Mucosa of stomach (tissue), 1 donor: Measurements from ENCODE around the gene DLEC1.

Experiments
- H3K27me3 ChIP-seq: one replicate; pipeline ENCODE4 v1.7.0; 2013; ENCODE audit warnings: mild to moderate bottlenecking, low read length; ENCODE audit not compliant: control insufficient read depth, insufficient read depth
- H3K36me3 ChIP-seq: one replicate; pipeline ENCODE4 v1.7.0; 2013; ENCODE audit warnings: low read length; ENCODE audit not compliant: control insufficient read depth, insufficient read depth
- H3K4me1 ChIP-seq: one replicate; pipeline ENCODE4 v1.7.0; 2013; ENCODE audit warnings: mild to moderate bottlenecking, low read length; ENCODE audit not compliant: control insufficient read depth, insufficient read depth
- H3K4me3 ChIP-seq: one replicate; pipeline ENCODE4 v1.7.0; 2013; ENCODE audit warnings: low read length
- H3K9ac ChIP-seq: one replicate; pipeline ENCODE4 v1.7.0; 2013; ENCODE audit warnings: mild to moderate bottlenecking, low read length, moderate library complexity
- H3K9me3 ChIP-seq: one replicate; pipeline ENCODE4 v1.7.0; 2013; ENCODE audit warnings: mild to moderate bottlenecking, low read length, moderate library complexity; ENCODE audit not compliant: control insufficient read depth
- donor health status: Pancreatic carcinoma.

Gene DLEC1

DNA sequence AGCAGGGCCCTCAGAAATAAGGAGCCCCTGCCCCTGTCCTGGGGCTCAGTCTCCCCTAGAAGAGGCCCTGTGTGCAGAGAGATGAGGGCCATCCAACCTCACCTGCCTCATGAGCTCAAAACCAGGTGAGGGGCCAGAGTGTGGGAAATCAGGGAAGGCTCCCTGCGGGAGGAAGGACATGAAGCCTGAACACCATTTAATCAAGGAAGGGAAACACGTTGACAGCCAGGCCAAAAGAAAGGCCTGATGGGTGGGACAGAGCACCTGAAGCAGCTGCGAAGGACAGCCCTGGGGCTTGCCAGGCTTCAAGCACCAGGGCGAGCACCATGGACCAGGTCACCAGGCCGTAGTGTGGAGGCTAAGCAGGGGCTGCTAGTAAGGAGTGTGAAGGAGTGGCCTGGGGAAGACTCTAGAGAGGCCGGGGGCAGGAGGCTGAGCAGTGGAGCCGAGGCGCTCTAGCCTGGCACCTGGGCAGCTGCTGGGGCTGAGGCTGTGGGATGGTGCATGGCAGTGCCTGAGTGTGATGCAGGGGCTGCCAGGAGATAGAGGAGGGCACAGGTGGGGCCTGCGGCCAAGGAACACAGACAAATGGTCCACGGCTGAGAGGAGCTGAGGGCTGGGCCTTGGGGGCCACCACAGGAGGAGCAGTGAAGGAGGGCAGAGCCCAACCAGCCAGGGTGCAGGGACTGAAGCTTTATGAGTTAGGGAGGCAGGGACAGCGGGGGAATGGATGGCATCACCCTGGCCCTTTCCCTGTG is 81.9 kb downstream of the DLEC1 start:
- Histone ChIP-seq H3K36me3 (peaks cover 14% of the 10 kb centered on the region), H3K4me1 (peaks cover 5% of the 10 kb centered on the region), H3K27me3 (no peaks in the 10 kb centered on the region), H3K4me3 (no peak overlapping the region), H3K9me3 (no peaks in the 10 kb centered on the region), H3K9ac (no peak overlapping the region)

- peaks cover 19% of the 10 kb centered on the region for H3K36me3 ChIP-seq
- H3K9ac ChIP-seq = no peak overlapping the region
- peaks cover 4% of the 10 kb centered on the region for H3K4me1 ChIP-seq
- H3K9me3 ChIP-seq = no peaks in the 10 kb centered on the region
- no peak overlapping the region for H3K4me3 ChIP-seq
- H3K27me3 ChIP-seq = no peaks in the 10 kb centered on the region
These were observed 82.4 kb downstream of the DLEC1 start for GRCh38 chr3:38121451-38121831.

DNA sequence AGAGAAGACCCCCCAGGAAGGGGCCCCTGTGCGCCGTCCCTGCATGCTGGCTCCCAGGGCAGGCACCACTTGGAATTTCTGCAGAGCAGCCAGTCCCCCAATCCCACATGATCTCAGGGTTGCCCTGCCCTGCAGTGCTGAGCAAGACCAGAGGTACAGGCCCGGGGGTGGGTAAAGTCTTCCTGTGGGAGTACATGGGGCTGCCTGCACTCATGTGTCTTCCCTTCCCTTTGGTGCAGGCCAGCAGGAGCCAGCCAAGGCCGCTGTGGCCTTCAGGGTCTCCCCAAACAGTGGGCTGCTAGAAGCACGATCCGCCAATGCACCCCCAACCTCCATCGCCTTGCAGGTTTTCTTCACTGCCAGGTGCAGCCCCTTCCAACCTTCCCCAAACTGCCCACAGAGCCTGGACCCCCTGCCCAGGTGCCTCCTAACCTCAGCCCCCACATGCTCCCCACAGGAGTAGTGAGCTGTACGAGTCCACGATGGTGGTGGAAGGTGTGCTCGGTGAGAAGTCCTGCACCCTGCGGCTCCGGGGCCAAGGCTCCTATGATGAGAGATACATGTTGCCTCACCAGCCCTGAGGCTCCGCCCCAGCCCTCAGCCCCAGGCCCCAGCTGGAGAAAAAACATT is 82.9 kb downstream of the DLEC1 start:
- H3K4me1 ChIP-seq = no peaks in the 10 kb centered on the region
- H3K27me3 ChIP-seq = no peaks in the 10 kb centered on the region
- H3K4me3 ChIP-seq = no peak overlapping the region
- no peaks in the 10 kb centered on the region for H3K9me3 ChIP-seq
- no peak overlapping the region for H3K9ac ChIP-seq
- peaks cover 23% of the 10 kb centered on the region for H3K36me3 ChIP-seq

DNA sequence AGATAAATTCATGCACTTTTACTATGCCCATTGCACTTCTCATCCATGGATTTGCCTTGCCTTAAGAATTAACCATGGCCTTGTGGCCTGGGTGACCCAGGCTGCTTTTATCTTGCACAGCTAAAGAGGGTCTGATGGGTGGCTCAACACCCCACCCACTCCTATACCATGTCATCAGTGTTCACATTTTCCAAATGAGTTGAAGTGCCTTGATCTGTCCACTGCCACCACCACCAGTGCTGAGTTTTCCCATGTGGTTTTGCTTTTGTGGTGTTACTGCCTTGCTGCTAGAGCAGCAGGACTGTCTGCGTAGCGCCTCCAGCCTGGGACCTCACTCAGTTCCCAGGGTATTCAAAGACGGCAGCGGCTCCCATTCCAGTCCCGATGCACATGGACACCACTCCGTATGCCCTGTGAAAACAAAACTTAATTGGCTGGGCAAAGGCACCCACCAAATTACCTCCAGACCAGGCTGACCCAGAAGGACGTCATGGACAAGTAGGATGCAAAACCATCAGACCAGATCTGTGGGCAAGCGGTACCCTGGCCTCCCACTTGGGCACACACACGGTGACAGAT is 83.8 kb downstream of the DLEC1 start:
- Histone ChIP-seq H3K9me3 (no peaks in the 10 kb centered on the region), H3K9ac (no peak overlapping the region), H3K36me3 (peaks cover 32% of the 10 kb centered on the region), H3K27me3 (no peaks in the 10 kb centered on the region), H3K4me1 (no peaks in the 10 kb centered on the region), H3K4me3 (no peak overlapping the region)

DNA sequence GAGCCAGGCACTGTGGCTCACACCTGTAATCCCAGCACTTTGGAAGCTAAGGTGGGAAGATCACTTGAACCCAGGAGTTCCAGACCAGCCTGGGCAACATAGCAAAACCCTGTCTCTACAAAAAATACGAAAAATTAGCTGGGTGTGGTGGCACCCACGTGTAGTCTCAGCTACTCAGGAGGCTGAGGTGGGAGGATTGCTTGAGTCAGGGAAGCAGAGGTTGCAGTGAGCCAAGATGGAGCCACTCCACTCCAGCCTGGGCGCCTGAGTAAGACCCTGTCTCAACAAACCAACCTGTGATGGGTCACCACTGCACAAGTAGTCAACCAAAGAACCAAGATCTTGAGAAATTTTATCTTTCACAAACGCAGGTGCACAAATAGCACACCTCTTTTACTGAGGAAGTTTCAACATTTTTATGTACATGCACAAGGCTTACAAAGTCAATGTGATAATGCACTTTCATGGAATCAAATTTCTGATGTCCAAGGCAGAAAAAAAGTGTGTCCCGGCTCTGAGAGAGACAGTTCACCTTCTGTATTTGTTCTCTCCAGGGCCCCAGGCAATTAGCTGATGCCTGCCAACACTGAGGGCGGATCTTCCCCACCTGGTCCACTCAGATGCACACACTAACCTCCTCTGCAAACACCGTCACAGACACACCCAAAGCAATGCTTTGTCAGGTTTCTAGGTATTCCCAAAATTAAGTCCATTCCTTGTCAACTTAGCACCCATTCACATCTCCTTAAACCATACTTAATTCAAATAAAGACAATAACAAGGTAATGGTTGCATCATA is 85.5 kb downstream of the DLEC1 start:
- Histone ChIP-seq H3K9ac (no peak overlapping the region), H3K36me3 (peaks cover 36% of the 10 kb centered on the region)

GRCh38 chr3:38125305-38126120 is 86.5 kb downstream of the DLEC1 start:
- Histone ChIP-seq H3K9me3 (no peaks in the 10 kb centered on the region), H3K27me3 (no peaks in the 10 kb centered on the region), H3K4me1 (no peaks in the 10 kb centered on the region), H3K4me3 (no peak overlapping the region), H3K36me3 (peaks cover 40% of the 10 kb centered on the region), H3K9ac (no peak overlapping the region)

More for the DNA sequence above, 85.5 kb downstream of the DLEC1 start:
- H3K4me1 ChIP-seq = no peaks in the 10 kb centered on the region
- no peak overlapping the region for H3K4me3 ChIP-seq
- H3K9me3 ChIP-seq = no peaks in the 10 kb centered on the region
- no peaks in the 10 kb centered on the region for H3K27me3 ChIP-seq

GRCh38 chr3:38126121-38126892 is 87.3 kb downstream of the DLEC1 start:
- Histone ChIP-seq H3K9me3 (no peaks in the 10 kb centered on the region), H3K36me3 (peaks cover 48% of the 10 kb centered on the region), H3K27me3 (no peaks in the 10 kb centered on the region), H3K4me3 (no peak overlapping the region), H3K4me1 (no peaks in the 10 kb centered on the region), H3K9ac (no peak overlapping the region)

- Histone ChIP-seq H3K4me3 (no peak overlapping the region), H3K9me3 (no peaks in the 10 kb centered on the region), H3K4me1 (peaks cover 13% of the 10 kb centered on the region), H3K27me3 (no peaks in the 10 kb centered on the region), H3K9ac (no peak overlapping the region), H3K36me3 (peaks cover 56% of the 10 kb centered on the region)
These were observed 88.7 kb downstream of the DLEC1 start for GRCh38 chr3:38127611-38128302.

DNA sequence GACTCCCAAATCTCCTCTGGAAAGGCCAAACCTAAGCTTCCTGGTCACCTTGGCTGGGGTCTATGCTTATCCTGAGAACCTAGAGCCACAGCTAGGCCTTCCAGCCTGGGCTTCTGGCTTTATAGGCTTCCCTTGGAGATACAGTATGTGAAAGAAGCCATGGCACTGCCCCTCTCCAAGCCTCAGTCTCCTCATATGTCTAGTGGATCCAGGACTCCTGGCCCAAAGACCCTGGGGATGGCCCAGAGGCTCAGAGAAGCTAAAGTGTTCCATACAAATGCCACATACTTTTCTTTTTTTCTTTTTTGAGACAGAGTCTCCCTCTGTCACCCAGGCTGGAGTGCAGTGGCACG is 89.3 kb downstream of the DLEC1 start:
- Histone ChIP-seq H3K9ac (no peak overlapping the region), H3K4me3 (no peak overlapping the region), H3K27me3 (no peaks in the 10 kb centered on the region), H3K36me3 (peaks cover 54% of the 10 kb centered on the region), H3K4me1 (peaks cover 18% of the 10 kb centered on the region), H3K9me3 (no peaks in the 10 kb centered on the region)

DNA sequence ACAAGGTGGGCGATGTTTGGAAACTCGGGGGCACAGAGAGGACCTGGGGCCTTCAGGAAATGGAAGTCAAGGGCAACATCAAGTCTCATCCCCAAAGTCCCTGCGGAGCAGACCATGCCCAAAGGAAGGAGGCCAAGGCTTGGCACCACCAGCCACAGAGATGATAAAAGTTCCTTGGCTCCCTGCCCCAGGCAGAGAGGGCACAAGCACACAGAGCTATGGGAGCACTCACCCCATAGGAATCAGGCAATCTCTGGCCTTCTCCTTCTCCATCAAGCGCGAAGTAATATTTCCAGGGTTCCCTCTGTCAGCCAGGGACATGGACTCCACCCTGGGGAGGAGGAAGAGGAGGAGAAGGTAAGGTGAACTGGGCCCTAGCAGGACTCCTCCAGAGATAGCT is 90.0 kb downstream of the DLEC1 start:
- Histone ChIP-seq H3K4me1 (peaks cover 26% of the 10 kb centered on the region), H3K27me3 (no peaks in the 10 kb centered on the region), H3K9me3 (no peaks in the 10 kb centered on the region), H3K36me3 (peaks cover 54% of the 10 kb centered on the region), H3K4me3 (no peak overlapping the region), H3K9ac (no peak overlapping the region)
